CD14-positive monocyte (primary cell): Measurements from ENCODE around the gene ZCCHC2. TPM values are rescaled to one million over a fixed set of nuclear protein-coding genes. Genes with fewer than 3 reads are reported as not detected.

ENCODE experiments used
- DNase-seq, 3 donors: peaks; one replicate each; pipeline ENCODE4 v3.0.0-alpha.2; 2011 to 2022
- H2AFZ ChIP-seq: 2 replicates; pipeline ENCODE4 v1.6.0; 2012; ENCODE audit warnings: mild to moderate bottlenecking, low read depth, low read length, inconsistent platforms; ENCODE audit not compliant: insufficient read depth, poor library complexity, severe bottlenecking
- H3K27ac ChIP-seq, 2 donors: 1 replicate in 1 of 2; 2 replicates in 1 of 2; pipeline ENCODE4 v1.5.1; 2012 to 2013; ENCODE audit warnings: low read length in 2 of 2, control low read depth in 1 of 2, inconsistent platforms in 1 of 2, low read depth in 1 of 2, mild to moderate bottlenecking in 1 of 2
- H3K27me3 ChIP-seq, 2 donors: one replicate each; pipeline versions ENCODE4 v1.6.0 to v1.6.1; 2011 to 2013; ENCODE audit warnings: low read length in 2 of 2; ENCODE audit not compliant: control insufficient read depth in 2 of 2, insufficient read depth in 2 of 2
- H3K36me3 ChIP-seq, 2 donors: replicated peaks in 1 of 2; 1 replicate in 1 of 2; 2 replicates in 1 of 2; pipeline versions ENCODE4 v1.5.1 to v1.6.1; 2012 to 2013; ENCODE audit warnings: low read length in 2 of 2, control low read depth in 1 of 2, inconsistent platforms in 1 of 2, mild to moderate bottlenecking in 1 of 2; ENCODE audit not compliant: insufficient read depth in 2 of 2, control insufficient read depth in 1 of 2
- H3K4me1 ChIP-seq, 2 donors: 1 replicate in 1 of 2; 2 replicates in 1 of 2; pipeline versions ENCODE4 v1.5.1 to v1.6.1; 2012 to 2013; ENCODE audit warnings: low read length in 2 of 2, control low read depth in 1 of 2, inconsistent platforms in 1 of 2, mild to moderate bottlenecking in 1 of 2, moderate library complexity in 1 of 2; ENCODE audit not compliant: insufficient read depth in 2 of 2, control insufficient read depth in 1 of 2
- H3K4me2 ChIP-seq: replicated peaks from 2 replicates; pipeline ENCODE3; 2012; ENCODE audit warnings: low read length, moderate library complexity, mild to moderate bottlenecking; ENCODE audit not compliant: poor library complexity, severe bottlenecking; ENCODE audit errors: extremely low read depth
- H3K4me3 ChIP-seq, 3 experiments: fragments of 200-600 bp in 1 of 3; sonication (generic) in 1 of 3; replicated peaks in 1 of 3; 1 replicate in 2 of 3; 2 replicates in 1 of 3; pipeline ENCODE4 v1.5.1; 2011 to 2013; ENCODE audit warnings: low read length in 3 of 3, mild to moderate bottlenecking in 3 of 3, control low read depth in 2 of 3, low read depth in 2 of 3, inconsistent platforms in 1 of 3, moderate library complexity in 1 of 3
- H3K79me2 ChIP-seq: 2 replicates; pipeline ENCODE4 v1.6.0; 2012; ENCODE audit warnings: mild to moderate bottlenecking, control low read depth, inconsistent platforms, low read length, moderate library complexity; ENCODE audit not compliant: insufficient read depth
- H3K9ac ChIP-seq: 2 replicates; pipeline ENCODE4 v1.6.0; 2017; ENCODE audit warnings: low read length, mild to moderate bottlenecking; ENCODE audit not compliant: insufficient read depth, poor library complexity, severe bottlenecking
- H3K9me3 ChIP-seq, 2 donors: replicated peaks in 1 of 2; 1 replicate in 1 of 2; 2 replicates in 1 of 2; pipeline versions ENCODE4 v1.5.1 to v1.6.1; 2012 to 2013; ENCODE audit warnings: low read length in 2 of 2, control low read depth in 1 of 2; ENCODE audit not compliant: control insufficient read depth in 1 of 2, insufficient read depth in 1 of 2
- H4K20me1 ChIP-seq: 2 replicates; pipeline ENCODE4 v1.6.0; 2012; ENCODE audit warnings: mild to moderate bottlenecking, low read length, control low read depth, moderate library complexity; ENCODE audit not compliant: insufficient read depth
- H3K27ac Mint-ChIP-seq, 7 donors: one replicate each; pipeline ENCODE4 v1.8.0; 2020; ENCODE audit warnings: mild to moderate bottlenecking in 7 of 7, mixed read lengths in 7 of 7, moderate library complexity in 6 of 7, inconsistent platforms in 2 of 7
- H3K27me3 Mint-ChIP-seq, 3 donors: one replicate each; pipeline ENCODE4 v1.8.0; 2021 to 2022; ENCODE audit warnings: low read depth in 3 of 3, mild to moderate bottlenecking in 3 of 3, mixed read lengths in 3 of 3, moderate library complexity in 3 of 3, inconsistent platforms in 1 of 3
- H3K36me3 Mint-ChIP-seq, 2 donors: one replicate each; pipeline ENCODE4 v1.8.0; 2020; ENCODE audit warnings: mixed read lengths in 2 of 2, inconsistent platforms in 1 of 2, mild to moderate bottlenecking in 1 of 2
- H3K4me1 Mint-ChIP-seq: one replicate; pipeline ENCODE4 v1.8.0; 2020; ENCODE audit warnings: mild to moderate bottlenecking, mixed read lengths
- H3K4me3 Mint-ChIP-seq, 2 donors: one replicate each; pipeline ENCODE4 v1.8.0; 2020; ENCODE audit warnings: mild to moderate bottlenecking in 2 of 2, mixed read lengths in 2 of 2, moderate library complexity in 1 of 2
- H3K9me3 Mint-ChIP-seq, 7 donors: one replicate each; pipeline ENCODE4 v1.8.0; 2020 to 2022; ENCODE audit warnings: mixed read lengths in 7 of 7, mild to moderate bottlenecking in 6 of 7, moderate library complexity in 6 of 7, inconsistent platforms in 2 of 7
- WGBS: methylation state at CpG from one replicate; pipeline ENCODE4 v1.1.5; 2013; ENCODE audit warnings: missing lambda C conversion rate; ENCODE audit not compliant: insufficient coverage; 5-methylcytosine and 5-hydroxymethylcytosine counted together
- intact Hi-C, 2 donors: fragments of 100-400 bp; cut with micrococcal nuclease; formaldehyde crosslinking; loops; one replicate each; pipeline versions ENCODE4 v1.15.0 to v1.15.1; 2023
- polyA plus RNA-seq, 3 donors: library from polyadenylated mRNA; depleted of rRNA in 1 of 3; unstranded in 2 of 3; stranded (reverse) in 1 of 3; fragments of 300-500 nt in 2 of 3; fragments of >200 nt in 1 of 3; fragmentation: Illumina TruSeq in 2 of 3; gene quantifications; 1 replicate in 2 of 3; 2 replicates in 1 of 3; pipeline ENCODE4 v1.2.3, GENCODE V29; 2012 to 2021
- TF ChIP-seq, protein P1 (sequence below): fragments of 200-600 bp; IDR thresholded peaks from one replicate; pipeline ENCODE4 v1.8.0; 2022; ENCODE audit warnings: antibody characterized with exemption, mild to moderate bottlenecking

The ZCCHC2 gene
- polyA plus RNA-seq, 3 donors, result 0.59 to 24.9 (median 0.71) TPM

DNA sequence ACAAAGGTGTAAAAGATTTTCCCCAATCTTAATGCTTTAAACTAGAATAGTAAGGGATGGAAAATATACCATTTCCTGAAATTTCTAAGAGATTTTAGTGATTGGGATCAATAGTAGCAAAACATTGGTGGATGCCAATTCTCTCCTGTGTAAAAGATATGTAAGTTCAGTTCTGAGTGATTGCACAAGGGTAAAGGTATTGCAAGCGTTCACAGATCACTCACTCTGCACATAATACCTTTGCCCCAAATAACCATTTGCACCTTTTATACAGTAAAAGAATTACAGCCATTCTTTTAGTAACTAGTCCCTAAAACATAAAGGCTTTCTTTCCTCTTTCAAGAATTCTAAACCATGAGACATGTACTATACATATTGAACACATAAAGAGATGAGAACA lies 13.0 kb upstream of the ZCCHC2 start:
- H3K27ac Mint-ChIP-seq, result no peak overlapping the region
- WGBS, result no CpG with 5 or more reads among the region's 1 CpG
- H3K9me3 Mint-ChIP-seq, result peaks cover 18 to 38% (median 29%) of the 10 kb centered on the region in 7 donors
- no peak overlapping the region for H2AFZ ChIP-seq
- H3K4me2 ChIP-seq, result no peak overlapping the region
- H3K9ac ChIP-seq, result no peak overlapping the region
- H3K27me3 Mint-ChIP-seq, result no peaks in the 10 kb centered on the region
- no peak for DNase-seq
- peaks cover 22% of the 10 kb centered on the region for H3K4me1 Mint-ChIP-seq
- no peaks in the 10 kb centered on the region for H3K79me2 ChIP-seq
- peaks cover 20 to 30% of the 10 kb centered on the region in 2 donors for H3K4me1 ChIP-seq
- intact Hi-C loops, result no loop called here
- no peaks in the 10 kb centered on the region for H3K36me3 ChIP-seq
- H4K20me1 ChIP-seq, result no peaks in the 10 kb centered on the region
- no peaks in the 10 kb centered on the region for H3K27me3 ChIP-seq
- no peak overlapping the region for H3K4me3 Mint-ChIP-seq
- no peak overlapping the region for H3K4me3 ChIP-seq
- peaks cover 5 to 33% of the 10 kb centered on the region in 2 donors for H3K9me3 ChIP-seq
- peaks cover 9 to 10% of the 10 kb centered on the region in 2 donors for H3K36me3 Mint-ChIP-seq
- H3K27ac ChIP-seq, result no peak overlapping the region
- TF ChIP-seq, protein P1, sequence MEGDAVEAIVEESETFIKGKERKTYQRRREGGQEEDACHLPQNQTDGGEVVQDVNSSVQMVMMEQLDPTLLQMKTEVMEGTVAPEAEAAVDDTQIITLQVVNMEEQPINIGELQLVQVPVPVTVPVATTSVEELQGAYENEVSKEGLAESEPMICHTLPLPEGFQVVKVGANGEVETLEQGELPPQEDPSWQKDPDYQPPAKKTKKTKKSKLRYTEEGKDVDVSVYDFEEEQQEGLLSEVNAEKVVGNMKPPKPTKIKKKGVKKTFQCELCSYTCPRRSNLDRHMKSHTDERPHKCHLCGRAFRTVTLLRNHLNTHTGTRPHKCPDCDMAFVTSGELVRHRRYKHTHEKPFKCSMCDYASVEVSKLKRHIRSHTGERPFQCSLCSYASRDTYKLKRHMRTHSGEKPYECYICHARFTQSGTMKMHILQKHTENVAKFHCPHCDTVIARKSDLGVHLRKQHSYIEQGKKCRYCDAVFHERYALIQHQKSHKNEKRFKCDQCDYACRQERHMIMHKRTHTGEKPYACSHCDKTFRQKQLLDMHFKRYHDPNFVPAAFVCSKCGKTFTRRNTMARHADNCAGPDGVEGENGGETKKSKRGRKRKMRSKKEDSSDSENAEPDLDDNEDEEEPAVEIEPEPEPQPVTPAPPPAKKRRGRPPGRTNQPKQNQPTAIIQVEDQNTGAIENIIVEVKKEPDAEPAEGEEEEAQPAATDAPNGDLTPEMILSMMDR, result no peak

DNA sequence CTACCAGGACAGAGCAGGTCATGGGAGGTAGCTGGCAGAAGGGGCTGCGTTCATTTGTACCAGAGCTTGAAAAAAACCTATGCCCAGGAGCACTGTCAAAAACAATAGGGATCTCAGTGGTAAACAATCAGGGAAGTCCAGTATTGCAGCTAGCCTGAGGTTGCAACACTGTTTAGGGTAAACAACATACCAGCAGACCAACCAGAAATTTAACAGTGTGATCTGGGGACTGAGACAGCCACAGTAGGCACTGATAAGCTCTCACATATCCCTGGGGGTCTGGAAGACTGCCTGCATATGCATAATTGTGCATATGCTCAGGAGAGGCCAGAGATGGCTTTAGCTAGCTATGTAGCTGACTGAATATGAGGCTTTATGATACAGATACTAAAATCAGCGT lies 12.0 kb upstream of the ZCCHC2 start:
- peaks cover 9 to 10% of the 10 kb centered on the region in 2 donors for H3K36me3 Mint-ChIP-seq

More for the DNA sequence above, 12.0 kb upstream of the ZCCHC2 start:
- Histone ChIP-seq H3K36me3 (no peaks in the 10 kb centered on the region), H3K4me2 (no peak overlapping the region), H3K79me2 (no peaks in the 10 kb centered on the region), H3K4me3 (no peak overlapping the region), H3K4me1 (peaks cover 16 to 27% of the 10 kb centered on the region in 2 donors), H3K9me3 (peaks cover 10 to 40% of the 10 kb centered on the region in 2 donors), H3K27ac (no peak overlapping the region), H3K27me3 (no peaks in the 10 kb centered on the region), H3K9ac (no peak overlapping the region), H2AFZ (peak overlapping the region; percentile 9), H4K20me1 (no peaks in the 10 kb centered on the region)
- Mint-ChIP-seq H3K27ac (peak overlapping the region in 3 of 7 donors; percentile 35 to 43 (median 38)), H3K27me3 (no peaks in the 10 kb centered on the region), H3K9me3 (peaks cover 18 to 46% (median 35%) of the 10 kb centered on the region in 7 donors), H3K4me3 (no peak overlapping the region), H3K4me1 (peaks cover 20% of the 10 kb centered on the region)
- intact Hi-C loops, result no loop called here
- peak; percentile 18 to 68 (median 32) for DNase-seq
- TF ChIP-seq, protein P1, result no peak
- WGBS, result 100% methylated on average over 1 of the region's 2 CpGs
